Endodermal cell (in vitro differentiated cells): ENCODE results near the gene LRRC7. TPM values are rescaled to one million over a fixed set of nuclear protein-coding genes. Genes with fewer than 3 reads are reported as not detected.

Source experiments
- DNase-seq: peaks from one replicate; pipeline ENCODE4 v3.0.0-alpha.2; 2017
- H3K27ac ChIP-seq: 2 replicates; pipeline ENCODE4 v1.5.1; 2013; ENCODE audit warnings: mild to moderate bottlenecking, low read depth, low read length, moderate library complexity
- H3K27me3 ChIP-seq: 2 replicates; pipeline ENCODE4 v1.6.1; 2013; ENCODE audit warnings: mild to moderate bottlenecking, low read length, moderate library complexity; ENCODE audit not compliant: insufficient read depth, control insufficient read depth, poor library complexity, severe bottlenecking
- H3K36me3 ChIP-seq: 2 replicates; pipeline ENCODE4 v1.7.0; 2013; ENCODE audit warnings: mild to moderate bottlenecking, low read length, moderate library complexity; ENCODE audit not compliant: control insufficient read depth, insufficient read depth
- H3K4me1 ChIP-seq: one replicate; pipeline ENCODE4 v1.7.0; 2013; ENCODE audit warnings: low read length; ENCODE audit not compliant: control insufficient read depth, insufficient read depth
- H3K4me3 ChIP-seq: 2 replicates; pipeline ENCODE4 v1.5.1; 2013; ENCODE audit warnings: mild to moderate bottlenecking, low read length, moderate library complexity
- H3K9ac ChIP-seq: 2 replicates; pipeline ENCODE4 v1.6.1; 2013; ENCODE audit warnings: mild to moderate bottlenecking, low read length, moderate library complexity; ENCODE audit not compliant: poor library complexity, severe bottlenecking; ENCODE audit errors: extremely low read depth
- H3K9me3 ChIP-seq: 2 replicates; pipeline ENCODE4 v1.6.1; 2013; ENCODE audit warnings: mild to moderate bottlenecking, low read length, moderate library complexity; ENCODE audit not compliant: control insufficient read depth
- H3K27ac Mint-ChIP-seq: 2 replicates; pipeline ENCODE4 v1.8.0; 2020; ENCODE audit warnings: mixed read lengths
- H3K27me3 Mint-ChIP-seq: 2 replicates; pipeline ENCODE4 v1.8.0; 2021; ENCODE audit warnings: mild to moderate bottlenecking, mixed read lengths; ENCODE audit not compliant: insufficient read depth
- H3K36me3 Mint-ChIP-seq: 2 replicates; pipeline ENCODE4 v1.8.0; 2020; ENCODE audit warnings: low read depth, mixed read lengths
- H3K4me1 Mint-ChIP-seq: 2 replicates; pipeline ENCODE4 v1.8.0; 2020; ENCODE audit warnings: mixed read lengths
- H3K4me3 Mint-ChIP-seq: 2 replicates; pipeline ENCODE4 v1.8.0; 2020; ENCODE audit warnings: mild to moderate bottlenecking, moderate library complexity, mixed read lengths
- H3K9me3 Mint-ChIP-seq: 2 replicates; pipeline ENCODE4 v1.8.0; 2020; ENCODE audit warnings: mild to moderate bottlenecking, mixed read lengths
- CTCF ChIP-seq: fragments of 200-600 bp; sonication (generic); conservative IDR thresholded peaks from 2 replicates; pipeline ENCODE4 v1.5.0; 2021; ENCODE audit warnings: antibody characterized with exemption, mild to moderate bottlenecking
- WGBS, 2 experiments: methylation state at CpG; one replicate each; pipeline versions ENCODE4 v1.1.5 to v1.1.7; 2013; ENCODE audit warnings: missing lambda C conversion rate in 2 of 2, mixed read lengths in 1 of 2; ENCODE audit not compliant: insufficient coverage in 1 of 2, insufficient read length in 1 of 2; 5-methylcytosine and 5-hydroxymethylcytosine counted together
- total RNA-seq, 2 donors: library from RNA; stranded (reverse); fragmentation: NEBNext Ultra II Directional in 1 of 2; extraction: Animal tissue kit (Norgen Biotek cat#: 25700) in 1 of 2; gene quantifications; 2 replicates in 1 of 2; 3 replicates in 1 of 2; pipeline ENCODE4 v1.2.1, GENCODE V29; 2021

LRRC7 gene
- total RNA-seq, 2 donors from 2014 or later: 1.4 to 2.2 TPM

- Mint-ChIP-seq H3K36me3 (no peaks in the 10 kb centered on the region), H3K27me3 (no peaks in the 10 kb centered on the region), H3K9me3 (no peaks in the 10 kb centered on the region), H3K4me3 (no peak overlapping the region), H3K27ac (no peak overlapping the region), H3K4me1 (peaks cover 6% of the 10 kb centered on the region)
- Histone ChIP-seq H3K9ac (no peak overlapping the region), H3K4me3 (no peak overlapping the region), H3K27ac (no peak overlapping the region), H3K27me3 (no peaks in the 10 kb centered on the region), H3K9me3 (no peaks in the 10 kb centered on the region), H3K4me1 (no peaks in the 10 kb centered on the region), H3K36me3 (no peaks in the 10 kb centered on the region)
- 86 to 94% methylated on average over 3 of the region's 3 CpGs for WGBS, 2 experiments
- DNase-seq: no peak
- TF ChIP-seq CTCF: no peak
Measured at GRCh38 chr1:69743146-69743545, 175.4 kb downstream of the LRRC7 start.

GRCh38 chr1:69744381-69744780 lies 176.7 kb downstream of the LRRC7 start:
- H3K36me3 Mint-ChIP-seq: no peaks in the 10 kb centered on the region
- DNase-seq: no peak
- no peak overlapping the region for H3K27ac Mint-ChIP-seq
- 86 to 92% methylated on average over 2 of the region's 2 CpGs for WGBS, 2 experiments
- no peak for TF ChIP-seq CTCF
- Histone ChIP-seq H3K27ac (no peak overlapping the region), H3K4me1 (no peaks in the 10 kb centered on the region), H3K27me3 (no peaks in the 10 kb centered on the region), H3K4me3 (no peak overlapping the region), H3K9ac (no peak overlapping the region), H3K9me3 (no peaks in the 10 kb centered on the region), H3K36me3 (no peaks in the 10 kb centered on the region)
- H3K4me3 Mint-ChIP-seq: no peak overlapping the region
- no peaks in the 10 kb centered on the region for H3K27me3 Mint-ChIP-seq
- H3K4me1 Mint-ChIP-seq: no peaks in the 10 kb centered on the region
- H3K9me3 Mint-ChIP-seq: no peaks in the 10 kb centered on the region

GRCh38 chr1:69747207-69747606 lies 179.5 kb downstream of the LRRC7 start:
- Histone ChIP-seq H3K4me3 (no peak overlapping the region), H3K4me1 (no peaks in the 10 kb centered on the region), H3K36me3 (no peaks in the 10 kb centered on the region), H3K27me3 (no peaks in the 10 kb centered on the region), H3K9ac (no peak overlapping the region), H3K27ac (no peak overlapping the region), H3K9me3 (no peaks in the 10 kb centered on the region)
- Mint-ChIP-seq H3K36me3 (no peaks in the 10 kb centered on the region), H3K4me1 (no peaks in the 10 kb centered on the region), H3K9me3 (no peaks in the 10 kb centered on the region), H3K4me3 (no peak overlapping the region), H3K27ac (no peak overlapping the region), H3K27me3 (no peaks in the 10 kb centered on the region)
- WGBS, 2 experiments: 93 to 94% methylated on average over 2 of the region's 2 CpGs
- no peak for DNase-seq
- no peak for TF ChIP-seq CTCF
